DND-41 (cell line): ENCODE results near the gene ZNRF2.

Experiments
- ATAC-seq: fragments of 200-7000 bp; cut with Tn5 transposase; 3 replicates; pipeline ENCODE4 v1.9.1; 2021; ENCODE audit warnings: low read depth; ENCODE audit not compliant: insufficient read depth
- DNase-seq: peaks from one replicate; pipeline ENCODE4 v3.0.0-alpha.2; 2020
- H2AFZ ChIP-seq: 2 replicates; pipeline ENCODE4 v1.6.0; 2012; ENCODE audit warnings: low read depth, low read length
- H3K27ac ChIP-seq: 2 replicates; pipeline ENCODE4 v1.5.1; 2012; ENCODE audit warnings: low read length, inconsistent platforms
- H3K27me3 ChIP-seq: fragments of 200-600 bp; sonication (generic); 2 replicates; pipeline ENCODE4 v1.6.0; 2012; ENCODE audit warnings: low read length, mild to moderate bottlenecking, inconsistent platforms; ENCODE audit not compliant: insufficient read depth, poor library complexity
- H3K36me3 ChIP-seq: 2 replicates; pipeline ENCODE4 v1.5.1; 2012; ENCODE audit warnings: low read length, inconsistent platforms; ENCODE audit not compliant: insufficient read depth
- H3K4me1 ChIP-seq: 2 replicates; pipeline ENCODE4 v1.5.1; 2012; ENCODE audit warnings: mild to moderate bottlenecking, low read length; ENCODE audit not compliant: insufficient read depth
- H3K4me2 ChIP-seq: 2 replicates; pipeline ENCODE4 v1.6.0; 2012; ENCODE audit warnings: mild to moderate bottlenecking, moderate library complexity, low read length, inconsistent platforms; ENCODE audit not compliant: insufficient read depth
- H3K4me3 ChIP-seq, 2 experiments: fragments of 200-600 bp in 1 of 2; shearing (Covaris generic) in 1 of 2; 2 replicates each; pipeline ENCODE4 v1.5.1; 2012 to 2016; ENCODE audit warnings: inconsistent platforms in 2 of 2, low read length in 2 of 2, mild to moderate bottlenecking in 2 of 2, low read depth in 1 of 2, moderate library complexity in 1 of 2
- H3K79me2 ChIP-seq: 2 replicates; pipeline ENCODE4 v1.6.0; 2012; ENCODE audit warnings: low read length, inconsistent platforms; ENCODE audit not compliant: insufficient read depth
- H3K9ac ChIP-seq: 2 replicates; pipeline ENCODE4 v1.6.0; 2012; ENCODE audit warnings: low read depth, mild to moderate bottlenecking, inconsistent platforms, low read length, moderate library complexity
- H3K9me3 ChIP-seq: 2 replicates; pipeline ENCODE4 v1.5.1; 2012; ENCODE audit warnings: low read length, moderate library complexity, mild to moderate bottlenecking, inconsistent platforms; ENCODE audit not compliant: insufficient read depth, severe bottlenecking
- H4K20me1 ChIP-seq: 2 replicates; pipeline ENCODE4 v1.6.0; 2012; ENCODE audit warnings: low read length; ENCODE audit not compliant: insufficient read depth
- CTCF ChIP-seq: IDR thresholded peaks from 2 replicates; pipeline ENCODE4 v1.5.1; 2012; ENCODE audit warnings: borderline replicate concordance, low read length, moderate library complexity, mild to moderate bottlenecking; ENCODE audit not compliant: poor library complexity, severe bottlenecking; ENCODE audit errors: extremely low read depth
- EZH2 ChIP-seq: IDR thresholded peaks from 3 replicates; pipeline ENCODE4 v1.6.1; 2012; ENCODE audit warnings: borderline replicate concordance, low read depth, mild to moderate bottlenecking, moderate library complexity, low read length, inconsistent platforms; ENCODE audit not compliant: severe bottlenecking

Gene ZNRF2

GRCh38 chr7:30366606-30367005 is 82.2 kb downstream of the ZNRF2 start:
- H3K9me3 ChIP-seq = no peaks in the 10 kb centered on the region
- no peak for TF ChIP-seq EZH2
- no peak for TF ChIP-seq CTCF
- no peak overlapping the region for H3K4me2 ChIP-seq
- H4K20me1 ChIP-seq = no peaks in the 10 kb centered on the region
- ATAC-seq = no peak
- no peaks in the 10 kb centered on the region for H3K4me1 ChIP-seq
- no peaks in the 10 kb centered on the region for H3K27me3 ChIP-seq
- no peak overlapping the region for H3K4me3 ChIP-seq
- no peaks in the 10 kb centered on the region for H3K79me2 ChIP-seq
- H3K27ac ChIP-seq = no peak overlapping the region
- peaks cover 16% of the 10 kb centered on the region for H3K36me3 ChIP-seq
- DNase-seq = no peak
- no peak overlapping the region for H2AFZ ChIP-seq
- H3K9ac ChIP-seq = no peak overlapping the region

- ATAC-seq = no peak
Observed at GRCh38 chr7:30367561-30367960, 83.2 kb downstream of the ZNRF2 start.

GRCh38 chr7:30369879-30370278 is 85.5 kb downstream of the ZNRF2 start:
- no peak for ATAC-seq

More at GRCh38 chr7:30367561-30367960, 83.2 kb downstream of the ZNRF2 start:
- no peak overlapping the region for H3K4me2 ChIP-seq
- no peaks in the 10 kb centered on the region for H3K79me2 ChIP-seq
- TF ChIP-seq CTCF = no peak
- no peak for TF ChIP-seq EZH2
- no peaks in the 10 kb centered on the region for H3K4me1 ChIP-seq
- H3K9me3 ChIP-seq = no peaks in the 10 kb centered on the region
- no peak overlapping the region for H3K4me3 ChIP-seq
- no peak for DNase-seq
- H3K9ac ChIP-seq = no peak overlapping the region
- no peak overlapping the region for H3K27ac ChIP-seq
- H4K20me1 ChIP-seq = no peaks in the 10 kb centered on the region
- H2AFZ ChIP-seq = no peak overlapping the region
- peaks cover 23% of the 10 kb centered on the region for H3K36me3 ChIP-seq
- H3K27me3 ChIP-seq = no peaks in the 10 kb centered on the region

More at GRCh38 chr7:30369879-30370278, 85.5 kb downstream of the ZNRF2 start:
- H2AFZ ChIP-seq = no peak overlapping the region
- H3K9ac ChIP-seq = no peak overlapping the region
- peaks cover 23% of the 10 kb centered on the region for H3K36me3 ChIP-seq
- no peak overlapping the region for H3K27ac ChIP-seq
- no peak overlapping the region for H3K4me3 ChIP-seq
- no peak for DNase-seq
- no peak for TF ChIP-seq EZH2
- no peak for TF ChIP-seq CTCF
- no peaks in the 10 kb centered on the region for H3K27me3 ChIP-seq
- H4K20me1 ChIP-seq = no peaks in the 10 kb centered on the region
- H3K4me1 ChIP-seq = no peaks in the 10 kb centered on the region
- H3K9me3 ChIP-seq = no peaks in the 10 kb centered on the region
- no peak overlapping the region for H3K4me2 ChIP-seq
- H3K79me2 ChIP-seq = no peaks in the 10 kb centered on the region
